NCI-H2171 (cell line): ENCODE results near the gene HEPHL1.
"Not testable (repeated sequence)": the region's sequence is repeated elsewhere in the genome, so short reads cannot be mapped to it uniquely, and the experiment has no call there.

ENCODE experiments used
- DNase-seq: peaks from one replicate; lab custom pipeline; 2025; lab: John Stamatoyannopoulos, UW

HEPHL1 gene

DNA sequence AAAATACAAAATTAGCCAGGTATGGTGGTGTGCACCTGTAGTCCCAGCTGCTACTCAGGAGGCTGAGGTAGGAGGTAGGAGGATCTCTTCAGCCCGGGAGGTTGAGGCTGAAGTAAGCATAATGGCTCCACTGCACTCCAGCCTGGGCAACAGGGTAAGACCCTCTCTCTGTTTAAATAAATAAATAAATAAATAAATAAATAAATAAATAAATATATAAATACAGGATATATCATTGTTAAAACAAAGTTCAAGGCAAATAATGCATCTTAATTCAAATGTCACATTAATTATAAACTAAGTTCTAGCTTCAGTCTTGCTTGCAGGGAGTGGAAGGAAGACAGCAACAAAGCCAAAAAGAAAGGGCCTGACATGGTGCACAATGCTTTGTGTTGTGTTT, 63.0 kb downstream of the HEPHL1 start:
- no peak for DNase-seq

DNA sequence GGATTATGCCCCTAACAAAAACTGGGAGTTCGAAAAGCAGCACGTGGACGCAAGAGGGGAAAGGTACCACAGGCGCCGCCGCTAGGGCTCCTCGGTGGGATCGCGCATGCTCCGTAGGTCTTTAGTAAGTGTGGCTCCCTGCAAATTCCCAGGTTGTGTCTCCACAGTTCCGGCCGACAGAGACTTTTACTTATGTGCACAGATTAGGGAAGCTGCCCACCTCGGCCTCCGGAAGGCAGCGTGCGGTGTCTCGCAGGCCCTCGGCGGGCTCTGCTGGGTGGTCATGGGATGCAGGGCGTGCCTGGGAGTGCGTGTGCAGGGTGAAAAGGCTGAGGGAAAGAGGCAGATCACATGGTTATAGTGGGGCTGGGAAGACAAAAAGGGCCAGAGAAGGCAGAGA, 67.8 kb downstream of the HEPHL1 start:
- no peak for DNase-seq

DNA sequence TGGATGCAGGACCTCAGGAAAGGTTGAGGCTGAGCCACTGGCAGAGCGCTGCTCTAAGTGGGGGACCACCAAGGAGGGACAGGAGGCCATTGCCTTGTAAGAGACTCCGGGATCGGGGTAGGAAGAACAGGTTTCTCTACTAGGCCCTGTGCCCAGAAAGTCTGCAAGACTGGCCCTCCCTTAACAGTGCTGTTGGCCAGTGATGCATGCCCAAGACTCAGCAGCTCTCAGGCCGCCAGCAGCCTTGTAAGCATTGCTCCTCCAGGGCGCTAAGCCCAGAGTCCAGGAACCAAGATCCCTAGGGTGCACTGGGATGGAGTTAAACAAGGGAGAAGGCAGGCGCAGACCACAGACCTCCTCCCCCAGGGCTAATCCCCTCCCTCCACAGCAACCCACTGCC, 68.2 kb downstream of the HEPHL1 start:
- DNase-seq, result no peak

DNA sequence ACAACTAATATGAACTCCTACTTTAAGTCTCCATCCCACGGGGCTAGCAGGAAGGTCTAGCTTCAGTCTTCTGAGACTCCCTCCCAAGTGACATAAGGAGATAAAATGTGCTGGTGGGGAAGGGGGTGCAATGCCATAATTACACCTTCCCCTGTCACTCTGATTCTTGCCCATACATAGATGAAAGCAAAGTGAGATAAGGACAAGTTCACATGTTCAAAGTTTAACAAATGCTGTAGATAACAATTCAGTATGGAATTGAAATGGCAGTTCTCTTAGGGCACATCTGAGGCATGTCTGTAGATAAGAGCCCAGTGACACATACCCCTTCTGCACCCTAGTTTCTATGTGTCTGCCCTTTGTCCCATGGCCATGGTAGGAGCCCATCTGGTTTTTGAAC, 69.2 kb downstream of the HEPHL1 start:
- no peak for DNase-seq

DNA sequence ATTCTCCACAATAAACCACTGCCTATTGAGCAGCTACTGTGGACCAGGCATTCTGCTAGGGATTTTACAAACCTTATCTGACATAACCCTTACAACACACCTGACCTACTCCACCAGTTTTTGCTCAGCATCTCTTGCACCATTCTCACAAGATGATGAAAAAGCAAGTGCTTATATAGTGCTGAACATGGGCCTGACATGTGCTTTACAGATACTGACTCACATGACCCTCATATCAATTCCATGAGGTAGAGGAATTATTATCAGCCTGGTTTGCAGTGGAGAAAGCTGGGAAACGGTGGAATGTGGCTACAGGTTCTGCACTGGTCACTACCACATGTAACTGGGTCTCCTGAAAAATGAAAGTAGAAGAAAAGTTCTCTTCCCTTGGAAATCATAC, 69.9 kb downstream of the HEPHL1 start:
- no peak for DNase-seq

DNA sequence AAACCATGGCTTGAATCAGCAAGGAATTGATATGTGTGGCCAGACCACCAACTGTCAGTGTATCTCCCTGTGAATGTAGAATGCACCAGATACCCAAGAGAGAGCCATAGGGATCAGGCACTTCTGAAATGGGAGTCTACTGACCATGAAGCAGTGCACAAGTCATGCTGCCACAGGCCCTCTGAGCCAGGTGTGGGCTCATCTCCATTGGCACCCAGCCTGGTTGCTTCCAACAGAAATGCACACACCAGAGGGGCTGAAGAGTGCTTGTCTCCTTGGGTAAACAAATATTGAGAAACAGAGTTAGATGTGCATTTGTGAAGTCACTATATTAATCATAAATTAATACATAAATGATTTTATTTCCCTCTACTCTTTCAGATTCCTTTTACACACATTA, 79.1 kb downstream of the HEPHL1 start:
- DNase-seq, result no peak

DNA sequence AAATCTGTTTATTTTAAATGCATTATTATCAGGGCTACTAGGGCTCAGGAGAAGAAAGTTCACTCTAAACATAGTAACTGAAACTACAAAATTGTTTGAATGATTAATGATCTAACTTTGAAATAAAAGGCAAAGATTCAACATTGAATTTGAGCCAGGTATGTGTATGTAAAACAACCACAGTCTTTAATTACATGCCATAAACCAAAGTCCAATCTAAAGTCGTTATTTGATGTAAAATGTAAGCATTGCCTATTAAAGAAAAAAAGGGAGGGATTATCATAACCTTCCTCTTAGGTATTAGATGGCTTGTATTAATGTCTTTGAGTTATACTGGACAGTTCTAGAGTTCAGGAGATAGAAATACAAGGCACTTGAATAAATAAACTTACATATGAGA, 82.3 kb downstream of the HEPHL1 start:
- DNase-seq, result no peak

DNA sequence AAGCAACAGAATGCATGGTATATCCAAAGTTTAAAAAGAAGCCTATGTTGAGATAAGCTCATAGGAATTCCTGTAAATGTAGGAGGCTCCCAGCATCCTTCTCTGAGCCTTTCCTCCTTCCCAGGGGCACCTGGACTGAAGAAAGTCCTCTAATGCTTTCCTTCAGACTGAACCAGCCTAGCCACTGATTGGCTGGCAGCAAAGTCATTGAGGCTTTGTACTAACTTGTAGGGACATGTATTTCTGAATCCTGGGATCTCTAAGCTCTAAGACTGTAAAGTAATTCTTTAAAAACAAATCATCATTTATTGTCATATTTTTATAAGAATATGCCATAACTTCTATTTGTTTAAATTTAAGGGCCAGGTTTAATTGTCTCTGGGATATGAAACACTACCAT, 83.6 kb downstream of the HEPHL1 start:
- no peak for DNase-seq

DNA sequence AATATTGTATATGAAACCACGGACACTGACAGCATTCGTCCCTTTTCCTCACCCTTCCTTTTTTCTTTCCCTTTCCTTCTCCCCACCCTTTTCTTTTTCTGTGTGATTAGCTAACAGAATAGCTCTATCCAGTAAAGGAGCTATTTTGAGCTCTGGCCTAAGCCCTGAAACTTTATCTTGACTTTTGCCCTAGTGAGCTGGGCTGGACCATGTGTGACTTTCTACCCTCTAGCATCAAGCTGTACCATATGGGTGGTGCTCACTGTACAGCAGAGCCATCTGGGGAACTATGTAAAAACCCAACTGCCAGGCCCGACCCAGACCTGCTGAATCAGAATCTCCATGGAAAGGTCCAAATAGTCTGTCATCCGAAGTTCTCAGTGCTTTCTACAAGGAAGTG, 85.6 kb downstream of the HEPHL1 start:
- no peak for DNase-seq

DNA sequence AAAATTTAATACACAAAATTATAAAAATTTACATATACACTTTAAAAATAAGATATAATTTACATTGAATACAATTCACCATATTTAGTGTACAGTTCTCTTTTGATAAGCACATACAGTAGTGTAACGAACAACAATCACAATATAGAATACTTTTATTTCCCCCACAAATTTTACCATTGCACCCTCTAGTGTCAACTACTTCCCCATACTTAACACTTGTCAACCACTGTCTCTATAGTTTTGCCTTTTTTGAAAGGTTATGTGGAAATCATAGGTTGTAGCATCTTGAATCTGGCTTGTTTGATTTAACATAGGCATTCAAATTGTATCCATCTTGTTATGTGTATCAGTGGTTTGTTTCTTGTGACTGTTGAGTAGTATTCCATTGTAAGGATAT, 86.2 kb downstream of the HEPHL1 start:
- DNase-seq, result no peak

DNA sequence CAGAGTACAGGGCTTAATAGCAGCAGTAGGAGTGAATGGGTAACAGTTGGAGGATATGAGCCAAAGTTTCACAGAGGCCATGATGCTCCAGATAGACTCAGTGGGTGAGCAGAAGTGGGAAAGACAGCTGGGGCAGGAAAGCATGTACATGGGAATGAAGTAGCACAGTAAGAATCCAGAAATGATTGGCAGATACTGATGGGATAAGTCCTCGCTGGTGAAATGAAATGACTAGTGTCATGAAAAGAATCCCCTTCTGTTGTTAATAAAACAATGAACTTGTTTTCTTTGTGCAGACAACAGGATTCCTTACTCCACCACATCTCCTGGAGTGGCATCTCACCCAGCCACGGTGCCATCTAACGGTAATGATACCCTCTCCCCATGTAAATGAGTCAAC, 90.1 kb downstream of the HEPHL1 start:
- DNase-seq, result no peak

DNA sequence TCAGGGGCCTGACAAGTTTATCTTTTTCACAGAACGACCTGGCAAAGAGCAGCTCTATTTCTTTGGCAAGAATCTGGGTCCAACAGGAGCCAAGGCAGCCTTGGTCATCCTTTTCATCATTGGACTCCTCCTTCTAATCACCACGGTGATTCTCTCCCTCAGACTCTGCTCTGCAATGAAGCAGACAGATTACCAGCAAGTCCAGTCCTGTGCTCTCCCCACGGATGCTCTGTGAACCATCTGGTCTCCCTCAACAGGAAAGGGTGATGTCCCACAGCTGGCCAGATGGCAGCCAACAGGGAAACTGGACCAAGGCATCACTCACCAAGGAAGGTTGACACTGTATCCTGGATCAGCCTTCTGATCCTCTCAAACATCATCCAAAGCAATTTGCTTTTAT, 90.5 kb downstream of the HEPHL1 start:
- DNase-seq, result no peak

DNA sequence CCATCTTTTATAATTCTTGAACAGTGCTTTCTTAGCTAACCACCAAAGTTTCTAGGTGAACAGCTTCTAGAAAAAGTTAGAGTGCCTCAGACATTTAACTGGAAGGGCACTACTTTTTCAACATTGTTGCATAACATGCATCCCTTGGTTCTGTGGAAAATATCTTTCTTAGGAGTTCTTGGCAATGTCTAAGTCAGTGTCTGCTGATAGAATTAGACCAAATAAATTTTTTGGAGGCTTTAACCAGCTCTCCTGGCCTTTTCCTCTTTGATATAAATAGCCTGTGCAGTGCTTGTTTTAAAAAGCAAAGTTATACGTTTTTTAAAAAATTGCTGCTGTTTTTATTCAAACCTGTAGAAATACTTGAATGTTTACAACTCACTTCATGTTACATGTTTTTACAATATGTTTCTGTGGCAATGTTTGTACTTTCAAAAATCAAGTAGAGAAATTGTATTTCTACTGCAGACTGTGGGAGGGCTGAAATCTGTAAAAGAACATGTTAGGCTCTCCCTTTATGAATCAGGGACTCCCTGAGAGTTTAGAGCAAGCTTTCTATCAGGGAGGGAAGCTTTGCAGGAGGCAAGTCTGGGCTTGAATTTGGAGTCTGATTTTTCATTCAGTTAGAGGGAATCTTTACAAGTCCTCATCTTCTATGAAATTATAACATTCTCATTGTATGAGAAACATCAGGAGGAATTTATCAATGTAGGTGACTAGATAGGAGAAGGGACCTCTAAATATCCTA, 91.2 kb downstream of the HEPHL1 start:
- DNase-seq, result no peak

DNA sequence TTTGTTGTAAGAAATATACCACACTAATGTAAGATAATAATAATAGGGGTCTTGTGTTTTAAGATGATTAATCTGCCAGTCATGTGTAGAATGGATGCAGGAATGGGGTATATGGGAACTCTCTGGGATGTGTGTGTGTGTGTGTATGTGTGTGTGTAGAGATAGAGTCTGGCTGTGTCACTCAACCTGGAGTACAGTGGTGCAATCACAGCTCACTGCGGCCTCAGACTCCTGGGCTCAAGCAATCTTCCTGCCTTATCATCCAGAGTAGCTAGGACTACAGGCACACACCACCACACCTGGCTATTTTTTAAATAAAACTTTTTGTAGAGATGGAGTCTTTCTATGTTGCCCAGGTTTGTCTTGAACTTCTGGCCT, 96.0 kb downstream of the HEPHL1 start:
- DNase-seq, result no peak

DNA sequence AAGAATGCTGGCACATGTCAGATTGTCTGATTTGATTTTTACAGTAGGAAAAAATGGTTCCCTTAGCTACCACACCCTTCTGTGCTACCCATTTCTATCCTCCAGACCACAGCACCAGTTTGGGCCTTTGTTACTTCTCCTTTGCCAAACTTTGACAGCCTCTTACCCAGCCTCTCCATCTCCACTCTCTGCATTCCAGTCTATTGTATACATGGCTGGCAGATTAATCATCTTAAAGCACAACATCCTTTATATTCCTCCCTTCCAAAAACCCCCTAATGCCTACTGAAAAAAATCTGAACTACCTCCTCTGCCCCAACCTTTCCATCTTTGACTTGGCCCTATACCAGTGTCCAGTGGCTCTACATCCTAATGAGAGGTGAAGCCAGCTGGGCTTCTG, 96.7 kb downstream of the HEPHL1 start:
- no peak for DNase-seq

DNA sequence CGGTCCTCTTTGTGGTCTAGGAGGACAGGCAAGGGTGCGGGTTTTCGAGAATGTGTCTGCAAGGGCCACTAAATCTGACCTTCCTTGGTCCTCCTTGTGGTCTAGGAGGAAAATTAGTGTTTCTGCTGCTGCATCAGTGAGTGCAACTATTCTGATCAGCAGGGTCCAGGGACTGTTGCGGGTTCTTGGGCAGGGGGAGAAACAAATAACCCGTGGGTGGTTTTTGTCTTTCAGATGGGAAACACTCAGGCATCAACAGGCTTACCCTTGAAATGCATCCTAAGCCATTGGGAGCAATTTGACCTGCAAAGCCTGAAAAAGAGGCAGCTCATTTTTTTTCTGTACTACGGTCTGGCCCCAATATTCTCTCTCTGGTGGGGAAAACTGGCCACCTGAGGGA, 98.5 kb downstream of the HEPHL1 start:
- not testable (repeated sequence) for DNase-seq

DNA sequence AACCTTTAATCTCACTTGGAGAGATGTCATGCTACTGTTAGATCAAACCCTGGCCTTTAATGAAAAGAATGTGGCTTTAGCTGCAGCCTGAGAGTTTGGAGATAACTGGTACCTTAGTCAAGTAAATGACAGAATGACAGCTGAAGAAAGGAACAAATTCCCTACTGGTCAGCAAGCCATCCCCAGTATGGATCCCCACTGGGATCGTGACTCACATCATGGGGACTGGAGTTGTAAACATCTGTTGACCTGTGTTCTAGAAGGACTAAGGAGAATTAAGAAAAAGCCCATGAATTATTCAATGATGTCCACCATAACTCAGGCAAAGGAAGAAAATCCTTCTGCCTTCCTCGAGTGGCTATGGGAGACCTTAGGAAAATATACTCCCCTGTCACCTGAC, 99.4 kb downstream of the HEPHL1 start:
- DNase-seq, result not testable (repeated sequence)

DNA sequence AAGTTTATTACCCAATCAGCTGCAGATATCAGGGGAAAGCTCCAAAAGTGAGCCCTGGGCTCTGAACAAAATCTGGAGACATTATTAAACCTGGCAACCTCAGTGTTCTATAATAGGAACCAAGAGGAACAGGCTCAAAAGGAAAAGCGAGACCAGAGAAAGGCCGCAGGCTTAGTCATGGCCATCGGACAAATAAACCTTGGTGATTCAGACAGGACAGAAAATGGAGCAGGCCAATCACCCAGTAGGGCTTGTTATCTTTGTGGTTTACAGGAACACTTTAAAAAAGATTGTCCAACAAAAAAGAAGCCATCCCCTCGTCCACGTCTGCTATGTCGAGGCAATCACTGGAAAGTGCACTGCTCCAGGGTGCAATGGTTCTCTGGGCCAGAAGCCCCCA, 99.8 kb downstream of the HEPHL1 start:
- no peak for DNase-seq

DNA sequence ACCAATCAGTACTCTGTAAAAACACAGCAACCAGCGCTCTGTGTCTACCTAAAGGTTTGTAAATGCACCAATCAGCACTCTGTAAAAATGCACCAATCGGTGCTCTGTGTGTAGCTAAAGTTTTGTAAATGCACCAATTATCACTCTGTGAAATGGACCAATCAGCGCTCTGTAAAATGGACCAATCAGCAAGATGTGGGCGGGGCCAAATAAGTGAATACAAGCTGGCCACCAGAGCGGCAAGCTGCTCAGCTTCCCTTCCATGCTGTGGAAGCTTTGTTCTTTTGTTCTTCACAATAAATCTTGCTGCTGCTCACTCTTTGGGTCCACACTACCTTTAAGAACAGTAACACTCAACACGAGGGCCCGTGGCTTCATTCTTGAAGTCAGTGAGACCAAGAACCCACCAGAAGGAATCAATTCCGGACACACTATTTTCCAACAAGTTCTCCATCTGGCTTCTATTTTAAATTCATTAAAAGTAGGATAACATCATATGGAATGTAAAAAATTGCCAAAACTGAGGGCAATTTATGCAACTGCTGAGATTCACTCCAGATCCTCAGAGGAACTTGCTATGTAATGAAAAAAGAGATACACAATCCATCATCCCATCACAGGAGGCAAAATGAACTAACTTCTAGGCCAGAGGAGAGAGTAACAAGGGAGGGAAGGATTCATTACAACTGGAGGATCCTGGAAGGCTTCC, 104.4 kb downstream of the HEPHL1 start:
- no peak for DNase-seq

DNA sequence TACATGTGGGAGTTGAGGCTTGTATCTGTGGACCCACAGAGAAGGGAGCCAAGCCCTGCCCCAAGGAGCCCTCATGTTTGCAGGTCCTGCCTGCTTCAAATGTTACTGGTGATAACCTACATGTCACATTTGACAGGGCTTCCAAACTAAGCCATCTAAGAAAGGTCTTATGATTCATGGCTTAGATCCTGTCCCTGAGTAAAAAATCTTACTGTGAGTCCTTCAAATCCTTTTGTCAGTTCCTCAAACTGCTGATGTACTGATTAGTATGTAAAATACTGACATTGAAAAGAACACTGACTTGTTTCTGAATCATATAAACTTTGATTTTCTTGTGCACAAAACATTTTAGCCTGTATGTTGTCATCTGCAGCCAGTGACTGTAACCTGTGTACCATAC, 106.5 kb downstream of the HEPHL1 start:
- DNase-seq, result no peak

DNA sequence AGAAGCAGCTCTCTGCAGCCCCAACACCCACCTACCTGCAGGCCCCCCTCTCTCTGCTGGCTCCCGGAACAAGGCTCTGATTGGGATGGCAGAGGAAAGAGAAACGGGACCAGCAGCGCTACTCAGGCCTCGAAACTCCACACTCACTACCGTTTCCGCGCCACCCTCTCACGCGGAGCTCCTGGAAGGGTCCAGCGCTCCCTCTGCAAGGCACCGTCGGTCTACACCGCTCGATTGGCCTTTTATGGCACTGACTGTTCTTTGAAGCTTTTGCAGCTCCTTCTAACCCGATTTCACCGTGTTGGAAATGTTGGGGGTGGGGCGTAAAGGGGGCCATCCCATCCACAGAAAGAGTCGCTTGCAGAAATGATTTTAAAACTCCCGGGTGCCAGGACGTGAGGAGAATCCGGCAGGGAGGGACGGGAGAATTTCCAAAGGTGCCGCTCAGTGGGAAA, 107.2 kb downstream of the HEPHL1 start:
- DNase-seq, result peak; percentile 40

DNA sequence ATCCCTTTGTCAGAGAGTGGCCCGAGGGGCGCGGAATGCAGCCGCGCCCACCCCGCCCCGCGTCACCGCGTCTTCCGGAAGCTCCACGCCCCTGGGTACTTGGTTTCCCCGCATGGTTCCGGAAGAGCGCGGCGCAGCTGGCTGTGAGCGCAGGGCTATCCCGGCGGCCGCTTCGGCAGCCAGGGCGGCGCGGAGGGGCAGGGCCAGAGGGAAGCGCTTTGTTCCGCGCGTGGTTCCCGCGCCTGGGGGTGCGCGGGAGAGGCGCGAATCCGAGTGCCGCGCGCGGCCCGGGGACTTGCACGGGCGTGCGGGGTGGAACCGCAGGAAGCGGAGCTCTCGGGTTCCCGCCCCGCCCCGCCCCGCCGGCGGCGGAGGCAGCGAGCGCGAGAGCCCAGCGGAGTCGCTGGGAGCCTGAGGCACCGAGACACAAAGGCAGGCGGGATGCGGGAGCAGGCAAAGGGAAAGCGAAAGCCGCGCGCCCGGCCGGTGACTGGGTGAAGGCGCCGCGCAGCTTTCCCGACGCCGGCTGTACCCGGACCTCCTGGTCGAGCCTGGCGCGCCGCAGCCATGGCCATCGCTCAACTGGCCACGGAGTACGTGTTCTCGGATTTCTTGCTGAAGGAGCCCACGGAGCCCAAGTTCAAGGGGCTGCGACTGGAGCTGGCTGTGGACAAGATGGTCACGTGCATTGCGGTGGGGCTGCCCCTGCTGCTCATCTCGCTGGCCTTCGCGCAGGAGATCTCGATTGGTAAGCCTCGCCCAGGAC, 107.8 kb downstream of the HEPHL1 start, which contains the start of gene PANX1:
Gene PANX1 (plus strand): TSS at position 96 of the 766 bp plus-strand sequence. CDS start 472 bp downstream, at position 568.
- peak; percentile 82 for DNase-seq
